HG03103 (cell line): ENCODE results near the gene TNNI2.
"Not testable (repeated sequence)": the region's sequence is repeated elsewhere in the genome, so short reads cannot be mapped to it uniquely, and the experiment has no call there.

Experiments used
- ATAC-seq: cut with Tn5 transposase; IDR thresholded peaks from one replicate; pipeline ENCODE4 v1.9.1; 2021; ENCODE audit warnings: low read depth; ENCODE audit not compliant: unreplicated experiment

The TNNI2 gene

GRCh38 chr11:1882265-1883238, 43.8 kb downstream of the TNNI2 start:
- ATAC-seq, result no peak

- ATAC-seq, result no peak
Observed at GRCh38 chr11:1883346-1884302, 44.8 kb downstream of the TNNI2 start.

GRCh38 chr11:1884303-1884700, 45.5 kb downstream of the TNNI2 start:
- ATAC-seq, result no peak

GRCh38 chr11:1886551-1886950, 47.8 kb downstream of the TNNI2 start:
- ATAC-seq, result not testable (repeated sequence)

- ATAC-seq, result no peak
Observed at GRCh38 chr11:1887451-1888346, 48.9 kb downstream of the TNNI2 start.

- ATAC-seq, result no peak
Observed at GRCh38 chr11:1888347-1888753, 49.6 kb downstream of the TNNI2 start.

GRCh38 chr11:1888811-1889210, 50.0 kb downstream of the TNNI2 start:
- no peak for ATAC-seq

GRCh38 chr11:1889224-1889930, 50.6 kb downstream of the TNNI2 start:
- ATAC-seq, result no peak

GRCh38 chr11:1889941-1890855, 51.4 kb downstream of the TNNI2 start:
- ATAC-seq, result no peak
